ENCODE measurements around the gene DPH3. TPM values are rescaled to one million over a fixed set of nuclear protein-coding genes. Genes with fewer than 3 reads are reported as not detected.
"Not testable (repeated sequence)": the region's sequence is repeated elsewhere in the genome, so short reads cannot be mapped to it uniquely, and the experiment has no call there.

DPH3 gene
- total RNA-seq: 10 to 100 TPM; 13.9 to 23.8 TPM

- Mint-ChIP-seq H3K4me3 (peak within 1 kb of the TSS; percentile 84), H3K27me3 (no peaks in the 10 kb centered on the region), H3K27ac (peak within 1 kb of the TSS; percentile 97), H3K4me1 (peaks cover 37% of the 10 kb centered on the region), H3K36me3 (peaks cover 10% of the 10 kb centered on the region), H3K9me3 (ENCODE audit: low read depth) (no peaks in the 10 kb centered on the region)
- DNase-seq: peak; percentile 100
- ATAC-seq: peak; percentile 96
- CTCF ChIA-PET: interaction anchor here (0.7 to 7.7 kb wide), 26 partner anchors 10 to 1059 kb away, joined by 3 to 58 read pairs (median 4); partner anchors contain the start of gene CAPN7
Observed at GRCh38 chr3:16264708-16265454, at the start of gene DPH3, which contains the start of gene OXNAD1. TSS of gene DPH3 (minus strand) at chr3:16264943. CDS start at chr3:16264876, 67 bp downstream. TSS of gene OXNAD1 (plus strand) at chr3:16265212. CDS start at chr3:16270953, 5,741 bp downstream.

DNA sequence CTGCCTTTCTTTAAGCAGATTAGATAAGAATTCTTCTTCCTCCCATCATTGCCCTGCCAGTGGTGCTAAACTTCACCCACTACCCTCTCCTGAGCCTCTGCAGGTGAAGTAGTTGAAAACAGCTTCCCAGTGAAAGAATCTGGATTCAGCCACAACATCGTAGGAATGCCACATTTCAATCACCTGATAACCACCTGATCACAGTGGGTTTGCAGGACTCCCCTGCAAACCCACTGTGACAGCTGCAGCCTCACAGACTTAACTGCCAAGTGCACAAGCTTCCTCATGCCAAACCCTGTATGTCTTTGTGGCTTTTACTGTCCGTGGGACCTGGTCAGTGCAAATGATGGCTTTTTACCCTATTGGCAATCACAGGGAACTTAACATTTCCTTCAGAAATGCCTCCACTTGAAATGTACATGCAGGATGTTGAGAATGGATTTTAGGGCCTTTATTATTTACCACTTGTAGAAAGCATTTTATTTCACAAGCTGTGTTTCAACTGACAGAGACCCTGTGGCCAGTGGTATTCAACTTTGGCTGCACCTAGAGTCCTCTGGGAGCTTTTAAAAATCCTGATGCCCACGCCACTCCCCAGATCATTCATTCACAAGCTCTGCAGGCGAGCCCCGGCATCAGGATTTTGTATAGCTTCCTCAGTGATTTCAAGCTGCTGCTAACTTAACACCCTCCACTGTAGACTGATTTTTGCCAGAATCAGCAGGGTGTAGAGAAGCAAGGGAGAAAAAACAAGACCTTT lies 49.3 kb upstream of the DPH3 start:
- CTCF ChIA-PET: interaction anchor here (1.0 to 12.3 kb wide), 5 partner anchors 13 to 46 kb away, joined by 3 to 134 read pairs (median 6); no protein-coding TSS in a partner anchor

GRCh38 chr3:16311960-16312451 lies 47.3 kb upstream of the DPH3 start:
- Mint-ChIP-seq H3K27me3 (no peaks in the 10 kb centered on the region), H3K9me3 (ENCODE audit: low read depth) (no peaks in the 10 kb centered on the region), H3K4me3 (peak overlapping the region; percentile 53), H3K4me1 (peaks cover 90% of the 10 kb centered on the region), H3K36me3 (peaks cover 73% of the 10 kb centered on the region), H3K27ac (peak overlapping the region; percentile 93)
- ATAC-seq (peak; percentile 70), DNase-seq (peak; percentile 81)
- CTCF ChIA-PET: interaction anchor here (1.1 to 12.3 kb wide), 9 partner anchors 8 to 204 kb away, joined by 3 to 134 read pairs (median 3); partner anchors contain the start of genes DPH3 and OXNAD1

More for the DNA sequence above, 49.3 kb upstream of the DPH3 start:
- H3K4me3 Mint-ChIP-seq: no peak overlapping the region
- peaks cover 70% of the 10 kb centered on the region for H3K36me3 Mint-ChIP-seq
- H3K27ac Mint-ChIP-seq: peak overlapping the region; percentile 71
- no peaks in the 10 kb centered on the region for H3K9me3 Mint-ChIP-seq (ENCODE audit: low read depth)
- no peak for ATAC-seq
- peak; percentile 38 for DNase-seq
- no peaks in the 10 kb centered on the region for H3K27me3 Mint-ChIP-seq
- peaks cover 92% of the 10 kb centered on the region for H3K4me1 Mint-ChIP-seq

GRCh38 chr3:16310486-16310885 lies 45.7 kb upstream of the DPH3 start:
- not testable (repeated sequence) for H3K9me3 Mint-ChIP-seq (ENCODE audit: low read depth); ATAC-seq; H3K4me3 Mint-ChIP-seq; H3K27me3 Mint-ChIP-seq
- DNase-seq: peak; percentile 39
- CTCF ChIA-PET: interaction anchor here (0.7 to 12.3 kb wide), 2 partner anchors 21 to 55 kb away, joined by 3 to 134 read pairs; no protein-coding TSS in a partner anchor
- Mint-ChIP-seq H3K36me3 (peaks cover 70% of the 10 kb centered on the region), H3K27ac (peak overlapping the region; percentile 93), H3K4me1 (peaks cover 89% of the 10 kb centered on the region)

DNA sequence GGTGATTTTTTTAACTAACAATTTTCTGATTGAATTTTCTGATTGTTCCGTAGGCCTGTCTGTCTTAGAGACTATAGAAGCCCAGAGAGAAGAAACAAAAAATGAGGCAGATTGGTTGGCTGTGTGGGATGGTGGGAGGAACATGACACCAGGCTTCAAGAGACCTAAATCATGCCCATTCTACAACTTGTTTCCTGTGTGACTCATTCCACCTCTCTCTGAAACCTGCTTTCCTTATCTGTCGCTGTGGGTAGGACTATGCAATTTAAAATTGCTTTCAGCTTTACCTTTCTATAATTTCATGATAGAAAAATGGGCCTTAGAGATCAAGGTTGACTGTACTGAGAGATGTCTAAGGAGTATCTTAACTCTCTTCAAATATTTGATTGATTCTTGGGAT lies 44.8 kb upstream of the DPH3 start:
- H3K36me3 Mint-ChIP-seq: peaks cover 73% of the 10 kb centered on the region
- CTCF ChIA-PET: interaction anchor here (0.9 to 2.2 kb wide), 3 partner anchors 9 to 44 kb away, joined by 3 to 10 read pairs (median 4); partner anchors contain the start of genes DPH3 and OXNAD1
- peaks cover 90% of the 10 kb centered on the region for H3K4me1 Mint-ChIP-seq
- DNase-seq (peak; percentile 76), ATAC-seq (peak; percentile 87)
- H3K9me3 Mint-ChIP-seq (ENCODE audit: low read depth): no peaks in the 10 kb centered on the region
- no peaks in the 10 kb centered on the region for H3K27me3 Mint-ChIP-seq
- peak overlapping the region; percentile 93 for H3K27ac Mint-ChIP-seq
- peak overlapping the region; percentile 57 for H3K4me3 Mint-ChIP-seq

DNA sequence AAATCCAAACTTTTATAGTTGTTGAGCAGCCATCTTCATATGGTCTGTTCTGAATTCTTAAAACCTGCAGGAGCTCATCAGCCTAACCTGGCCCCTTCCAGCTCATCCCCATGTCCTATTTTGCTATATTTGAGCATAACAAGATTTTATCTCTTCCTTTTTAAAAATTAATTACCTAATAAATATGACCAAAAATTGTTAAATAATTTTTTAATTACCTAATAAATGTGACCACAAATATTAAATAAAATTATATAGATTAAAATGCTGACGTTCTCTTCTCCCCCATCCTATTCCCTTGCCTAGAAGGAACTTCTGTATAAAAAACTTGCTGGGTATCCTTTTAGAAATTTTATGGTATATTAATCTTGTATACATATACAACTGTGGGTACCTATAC lies 44.0 kb upstream of the DPH3 start:
- CTCF ChIA-PET: interaction anchor here (1.0 to 3.1 kb wide), 5 partner anchors 8 to 203 kb away, joined by 3 to 29 read pairs (median 5); partner anchors contain the start of genes DPH3 and OXNAD1
- H3K27ac Mint-ChIP-seq: peak overlapping the region; percentile 47
- H3K36me3 Mint-ChIP-seq: peaks cover 73% of the 10 kb centered on the region
- ATAC-seq: no peak
- no peak overlapping the region for H3K4me3 Mint-ChIP-seq
- DNase-seq: no peak
- H3K9me3 Mint-ChIP-seq (ENCODE audit: low read depth): no peaks in the 10 kb centered on the region
- H3K27me3 Mint-ChIP-seq: no peaks in the 10 kb centered on the region
- H3K4me1 Mint-ChIP-seq: peaks cover 89% of the 10 kb centered on the region

- CTCF ChIA-PET: interaction anchor here (1.0 to 3.1 kb wide), 5 partner anchors 8 to 204 kb away, joined by 3 to 29 read pairs (median 5); partner anchors contain the start of genes DPH3 and OXNAD1
- Mint-ChIP-seq H3K4me1 (peaks cover 88% of the 10 kb centered on the region), H3K4me3 (peak overlapping the region; percentile 8), H3K9me3 (ENCODE audit: low read depth) (no peaks in the 10 kb centered on the region), H3K27ac (peak overlapping the region; percentile 47), H3K27me3 (no peaks in the 10 kb centered on the region), H3K36me3 (peaks cover 73% of the 10 kb centered on the region)
- no peak for DNase-seq
- ATAC-seq: no peak
Observed at GRCh38 chr3:16307832-16308531, 43.2 kb upstream of the DPH3 start.

GRCh38 chr3:16305111-16305541 lies 40.4 kb upstream of the DPH3 start:
- DNase-seq (peak; percentile 55), ATAC-seq (no peak)
- H3K9me3 Mint-ChIP-seq (ENCODE audit: low read depth): no peaks in the 10 kb centered on the region
- peaks cover 81% of the 10 kb centered on the region for H3K36me3 Mint-ChIP-seq
- peaks cover 93% of the 10 kb centered on the region for H3K4me1 Mint-ChIP-seq
- CTCF ChIA-PET: interaction anchor here (1.6 to 6.6 kb wide), 2 partner anchors 14 to 15 kb away, joined by 8 to 65 read pairs; no protein-coding TSS in a partner anchor
- no peaks in the 10 kb centered on the region for H3K27me3 Mint-ChIP-seq
- peak overlapping the region; percentile 44 for H3K4me3 Mint-ChIP-seq
- peak overlapping the region; percentile 87 for H3K27ac Mint-ChIP-seq

GRCh38 chr3:16304061-16305010 lies 39.6 kb upstream of the DPH3 start:
- Mint-ChIP-seq H3K27ac (peak overlapping the region; percentile 87), H3K36me3 (peaks cover 80% of the 10 kb centered on the region), H3K4me3 (peak overlapping the region; percentile 44), H3K4me1 (peaks cover 94% of the 10 kb centered on the region), H3K9me3 (ENCODE audit: low read depth) (no peaks in the 10 kb centered on the region), H3K27me3 (no peaks in the 10 kb centered on the region)
- ATAC-seq: no peak
- peak; percentile 41 for DNase-seq
- CTCF ChIA-PET: interaction anchor here (0.9 to 6.6 kb wide), 5 partner anchors 10 to 208 kb away, joined by 4 to 65 read pairs (median 8); no protein-coding TSS in a partner anchor

- Mint-ChIP-seq H3K9me3 (ENCODE audit: low read depth) (no peaks in the 10 kb centered on the region), H3K4me3 (peak overlapping the region; percentile 30), H3K27ac (peak overlapping the region; percentile 55), H3K4me1 (peaks cover 96% of the 10 kb centered on the region), H3K27me3 (no peaks in the 10 kb centered on the region), H3K36me3 (peaks cover 84% of the 10 kb centered on the region)
- CTCF ChIA-PET: interaction anchor here (0.9 to 6.6 kb wide), 3 partner anchors 13 to 209 kb away, joined by 4 to 65 read pairs (median 5); no protein-coding TSS in a partner anchor
- peak; percentile 39 for DNase-seq
- no peak for ATAC-seq
Observed at GRCh38 chr3:16303037-16303575, 38.4 kb upstream of the DPH3 start.

DNA sequence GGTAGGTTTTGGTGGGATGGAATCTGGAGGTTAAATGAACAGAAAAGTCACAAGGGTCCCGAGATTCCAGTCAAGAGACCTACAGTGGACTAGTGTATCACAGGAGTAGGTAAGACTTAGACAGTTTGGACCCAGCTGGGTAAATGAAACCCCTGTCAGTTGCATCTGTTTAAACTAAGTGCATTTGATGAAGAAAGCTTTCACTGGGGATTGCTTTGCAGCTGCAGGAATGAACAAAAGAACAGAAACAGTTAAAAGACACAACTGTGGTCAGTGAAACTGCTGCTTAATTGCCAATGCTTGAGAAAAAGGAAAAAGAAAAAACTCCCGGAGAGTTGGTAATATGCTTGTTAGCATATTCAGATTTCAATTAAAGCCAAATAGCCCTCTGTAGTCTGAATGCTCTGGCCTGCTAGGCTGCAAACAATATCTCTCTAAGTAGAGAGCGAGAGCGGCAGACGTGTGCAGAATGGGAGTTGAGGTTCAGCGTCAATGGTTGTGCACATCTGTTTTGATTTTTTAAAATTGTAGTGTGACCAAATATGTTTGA lies 37.4 kb upstream of the DPH3 start:
- no peak for ATAC-seq
- H3K27me3 Mint-ChIP-seq: no peaks in the 10 kb centered on the region
- CTCF ChIA-PET: interaction anchor here (0.6 to 6.6 kb wide), 5 partner anchors 11 to 210 kb away, joined by 3 to 65 read pairs (median 11); no protein-coding TSS in a partner anchor

More for the DNA sequence above, 37.4 kb upstream of the DPH3 start:
- peaks cover 85% of the 10 kb centered on the region for H3K36me3 Mint-ChIP-seq
- H3K27ac Mint-ChIP-seq: peak overlapping the region; percentile 94
- peak overlapping the region; percentile 78 for H3K4me3 Mint-ChIP-seq
- no peaks in the 10 kb centered on the region for H3K9me3 Mint-ChIP-seq (ENCODE audit: low read depth)
- peaks cover 95% of the 10 kb centered on the region for H3K4me1 Mint-ChIP-seq
- DNase-seq: no peak

All from activated CD8-positive, alpha-beta memory T cell treated with anti-CD3 and anti-CD28 coated beads, Interleukin-2, amount 10 ng/mL, durations not matched to agents 7 days and 5 days (primary cell).